Measurements from ENCODE around the gene ZC3H12D.

DNA sequence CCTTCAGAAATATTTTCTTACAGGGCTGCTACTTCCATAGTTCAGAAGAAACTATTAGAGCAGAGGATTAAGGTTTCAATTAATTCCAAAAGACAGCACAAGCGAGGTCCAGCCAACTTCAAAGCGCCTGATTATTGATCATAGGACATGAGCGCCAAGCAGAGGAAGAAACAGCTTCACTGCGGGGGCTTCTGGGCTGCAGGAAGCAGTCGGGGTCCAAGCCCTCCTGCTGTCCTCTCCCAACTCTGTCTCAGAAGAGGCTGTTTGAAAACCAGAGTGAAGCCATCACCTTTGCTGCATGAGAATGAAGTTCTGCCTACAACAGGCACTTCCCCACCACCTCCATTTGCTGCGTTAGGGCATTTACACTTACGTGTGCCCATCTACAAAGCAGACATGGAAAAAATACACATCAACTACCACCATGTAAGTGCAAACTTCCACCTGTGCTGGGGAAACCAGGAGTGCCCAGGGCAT lies 60.8 kb downstream of the ZC3H12D start:
- TF ChIP-seq, protein P1, sequence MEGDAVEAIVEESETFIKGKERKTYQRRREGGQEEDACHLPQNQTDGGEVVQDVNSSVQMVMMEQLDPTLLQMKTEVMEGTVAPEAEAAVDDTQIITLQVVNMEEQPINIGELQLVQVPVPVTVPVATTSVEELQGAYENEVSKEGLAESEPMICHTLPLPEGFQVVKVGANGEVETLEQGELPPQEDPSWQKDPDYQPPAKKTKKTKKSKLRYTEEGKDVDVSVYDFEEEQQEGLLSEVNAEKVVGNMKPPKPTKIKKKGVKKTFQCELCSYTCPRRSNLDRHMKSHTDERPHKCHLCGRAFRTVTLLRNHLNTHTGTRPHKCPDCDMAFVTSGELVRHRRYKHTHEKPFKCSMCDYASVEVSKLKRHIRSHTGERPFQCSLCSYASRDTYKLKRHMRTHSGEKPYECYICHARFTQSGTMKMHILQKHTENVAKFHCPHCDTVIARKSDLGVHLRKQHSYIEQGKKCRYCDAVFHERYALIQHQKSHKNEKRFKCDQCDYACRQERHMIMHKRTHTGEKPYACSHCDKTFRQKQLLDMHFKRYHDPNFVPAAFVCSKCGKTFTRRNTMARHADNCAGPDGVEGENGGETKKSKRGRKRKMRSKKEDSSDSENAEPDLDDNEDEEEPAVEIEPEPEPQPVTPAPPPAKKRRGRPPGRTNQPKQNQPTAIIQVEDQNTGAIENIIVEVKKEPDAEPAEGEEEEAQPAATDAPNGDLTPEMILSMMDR (IDR thresholded peaks at IDR 0.05; ENCODE audit: low read depth, low read length, poor library complexity, severe bottlenecking) = no peak
- no peak for TF ChIP-seq EZH2phosphoT487 (IDR thresholded peaks at IDR 0.05; ENCODE audit: borderline replicate concordance, low read length)

All from DOHH2 (cell line).